UCSD-AML1 (cell line): ENCODE measurements around the gene HIVEP2.

Experiments
- DNase-seq: peaks from one replicate; lab custom pipeline; 2025; ENCODE audit not compliant: unreplicated experiment; lab: John Stamatoyannopoulos, UW

Gene HIVEP2

DNA sequence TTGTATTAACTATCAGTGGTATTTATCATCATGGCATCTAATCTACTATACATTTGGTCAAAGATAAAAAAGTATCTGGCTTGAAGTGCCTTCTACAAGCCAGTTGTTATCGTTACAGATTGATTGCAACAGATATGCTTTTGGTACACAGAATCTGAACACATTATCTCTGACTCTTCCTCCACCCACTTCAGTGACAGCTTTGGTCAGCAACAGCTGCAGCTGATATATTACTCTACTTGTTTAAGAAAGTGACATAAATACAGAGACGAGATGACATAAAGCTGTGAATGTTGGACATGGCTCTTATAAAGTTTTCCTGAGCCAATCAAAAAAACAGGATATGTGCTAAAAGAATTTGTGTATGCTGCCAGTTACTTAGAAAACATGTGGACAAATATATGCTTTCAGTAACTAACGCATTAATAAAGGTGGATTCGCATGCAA, 77.6 kb downstream of the HIVEP2 start:
- no peak for DNase-seq

DNA sequence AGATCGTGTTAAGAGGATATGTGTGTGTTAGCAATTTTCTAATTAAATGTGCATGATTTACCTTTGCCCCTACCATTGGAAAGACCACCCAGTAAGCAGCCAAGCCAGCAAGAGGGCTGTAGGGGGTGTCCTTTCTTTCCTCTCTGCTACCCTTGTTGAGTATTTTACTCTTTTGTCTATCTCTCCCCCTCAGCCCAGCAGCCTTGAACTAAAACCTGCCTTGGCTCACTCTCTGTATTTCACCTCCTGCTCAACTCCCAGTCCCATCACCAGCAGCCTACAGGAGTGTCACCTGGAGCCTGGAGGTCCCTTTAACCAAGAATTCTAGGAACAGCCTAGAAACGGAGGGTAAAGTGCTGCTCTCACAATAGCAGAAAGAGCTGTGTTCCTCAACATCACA, 81.0 kb downstream of the HIVEP2 start:
- no peak for DNase-seq

DNA sequence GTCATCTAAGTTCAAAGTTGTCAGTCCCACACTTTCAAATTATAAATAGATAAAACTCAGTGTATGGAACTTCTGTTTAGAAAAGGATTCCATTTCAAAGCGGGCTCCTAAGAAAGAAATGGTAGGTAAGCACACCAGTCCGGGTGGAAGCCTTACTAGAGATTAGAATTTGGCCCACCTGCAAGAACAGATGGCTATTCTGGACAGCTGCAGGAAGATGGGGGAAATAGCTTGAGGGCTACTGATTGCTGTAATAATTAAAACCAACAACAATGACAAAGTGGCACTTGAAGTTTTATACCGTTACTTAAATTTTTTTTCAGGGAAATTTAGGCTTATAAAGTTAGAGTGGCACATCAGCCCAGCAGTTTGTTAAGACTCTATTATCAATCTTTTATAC, 83.3 kb downstream of the HIVEP2 start:
- no peak for DNase-seq

DNA sequence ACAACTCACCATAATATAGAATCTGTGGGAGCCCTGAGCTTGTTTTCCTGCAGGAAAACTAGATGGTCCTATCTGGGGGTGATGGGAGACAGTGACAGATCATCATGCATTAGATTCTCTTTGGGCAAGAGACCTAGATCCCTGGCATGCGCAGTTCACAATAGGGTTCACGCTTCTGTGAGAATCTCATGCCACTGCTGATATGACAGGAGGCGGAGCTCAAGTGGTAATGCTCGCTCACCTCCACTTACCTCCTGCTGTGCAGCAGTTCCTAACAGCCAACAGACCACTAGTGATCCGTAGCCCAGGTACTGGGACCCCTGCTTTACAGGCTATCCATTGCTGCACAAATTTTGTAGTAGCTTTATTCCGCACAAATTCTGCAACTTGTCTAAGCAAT, 84.5 kb downstream of the HIVEP2 start:
- no peak for DNase-seq

DNA sequence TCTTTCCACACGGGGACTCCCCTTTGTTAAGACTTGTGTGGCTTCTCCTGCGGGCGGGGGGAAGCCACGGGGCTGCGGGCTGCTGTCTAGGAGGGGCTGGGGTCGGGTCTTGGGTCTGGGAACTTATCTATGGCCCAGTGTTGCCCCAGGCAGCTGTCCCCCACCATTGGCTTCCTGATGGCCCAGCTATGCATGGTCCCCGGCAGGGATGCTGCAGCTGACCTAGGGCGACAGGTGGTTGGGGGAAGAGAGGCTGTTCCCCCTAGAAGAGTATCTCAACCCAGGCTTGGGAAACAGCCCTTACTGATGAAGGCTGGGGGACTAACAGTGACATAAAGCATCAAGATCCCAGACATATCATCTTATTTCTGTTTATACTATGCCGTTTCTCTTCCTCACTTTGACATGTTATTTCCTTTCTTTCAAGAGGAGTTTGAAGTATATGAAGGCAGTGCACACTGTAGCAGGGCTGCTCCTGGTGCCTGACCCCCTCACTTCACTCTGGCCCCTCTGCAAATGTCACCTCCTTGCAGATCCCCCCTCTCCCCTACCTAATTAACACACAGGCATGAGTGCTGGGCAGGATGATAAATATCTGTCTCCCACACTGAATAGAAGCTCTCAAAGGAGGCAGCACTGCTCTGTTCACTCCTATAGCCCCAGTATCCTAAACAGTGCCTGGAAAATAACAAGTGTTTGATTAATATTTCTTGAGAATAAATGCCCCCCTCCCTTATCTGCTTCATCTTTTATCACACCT, 87.0 kb downstream of the HIVEP2 start:
- DNase-seq = no peak

DNA sequence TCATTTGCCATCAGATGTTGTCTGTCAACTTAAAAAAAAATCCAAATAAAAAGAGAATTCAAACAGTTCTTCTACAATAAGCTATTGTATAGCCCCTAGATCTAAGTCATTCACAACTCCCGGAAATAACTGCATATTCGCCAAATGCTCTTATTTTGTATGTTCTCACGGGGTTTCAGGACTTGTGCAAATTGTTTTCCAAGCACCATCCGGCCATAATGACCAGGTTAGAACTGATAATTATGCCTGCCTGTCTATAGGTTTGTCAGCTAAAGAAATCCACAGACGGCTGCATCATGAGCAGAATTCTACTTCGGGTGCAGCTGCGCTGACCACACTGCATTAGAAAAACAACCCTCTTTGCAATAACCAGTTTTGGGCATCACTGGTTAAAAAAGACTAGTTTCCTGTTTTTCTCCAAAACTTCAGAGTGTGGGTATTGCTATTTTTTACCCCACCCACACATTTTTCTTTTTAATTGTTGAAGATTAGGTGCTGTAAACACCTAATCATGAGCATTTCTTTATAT, 87.7 kb downstream of the HIVEP2 start:
- no peak for DNase-seq

DNA sequence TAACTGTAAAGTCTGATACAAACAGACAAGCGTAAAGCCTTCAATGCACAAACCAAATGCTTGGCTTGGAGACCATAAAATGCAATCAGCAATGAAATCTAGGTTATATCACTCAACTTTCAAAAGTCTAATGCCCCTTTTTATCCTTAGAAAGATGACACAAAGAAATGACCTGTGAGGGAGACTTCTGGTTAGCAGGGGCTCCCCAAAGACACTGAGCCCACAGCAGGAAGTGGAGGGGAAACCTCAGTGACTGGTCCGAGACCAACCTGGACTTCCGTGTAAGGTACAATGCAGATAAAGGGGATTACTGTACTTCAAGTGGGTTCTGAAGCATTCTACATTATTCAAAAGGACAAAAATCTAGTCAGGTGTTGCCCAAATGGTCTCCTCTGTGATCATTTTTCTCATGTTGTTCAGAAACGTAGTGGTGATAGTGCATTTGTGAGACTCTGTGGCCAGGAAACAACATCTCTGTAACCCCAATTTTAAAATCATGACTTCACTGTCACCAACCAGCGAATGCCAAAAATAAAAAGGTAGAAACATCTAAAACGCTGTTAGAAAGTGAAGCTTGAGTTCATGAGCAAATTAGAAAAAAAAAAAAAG, 88.2 kb downstream of the HIVEP2 start:
- no peak for DNase-seq

DNA sequence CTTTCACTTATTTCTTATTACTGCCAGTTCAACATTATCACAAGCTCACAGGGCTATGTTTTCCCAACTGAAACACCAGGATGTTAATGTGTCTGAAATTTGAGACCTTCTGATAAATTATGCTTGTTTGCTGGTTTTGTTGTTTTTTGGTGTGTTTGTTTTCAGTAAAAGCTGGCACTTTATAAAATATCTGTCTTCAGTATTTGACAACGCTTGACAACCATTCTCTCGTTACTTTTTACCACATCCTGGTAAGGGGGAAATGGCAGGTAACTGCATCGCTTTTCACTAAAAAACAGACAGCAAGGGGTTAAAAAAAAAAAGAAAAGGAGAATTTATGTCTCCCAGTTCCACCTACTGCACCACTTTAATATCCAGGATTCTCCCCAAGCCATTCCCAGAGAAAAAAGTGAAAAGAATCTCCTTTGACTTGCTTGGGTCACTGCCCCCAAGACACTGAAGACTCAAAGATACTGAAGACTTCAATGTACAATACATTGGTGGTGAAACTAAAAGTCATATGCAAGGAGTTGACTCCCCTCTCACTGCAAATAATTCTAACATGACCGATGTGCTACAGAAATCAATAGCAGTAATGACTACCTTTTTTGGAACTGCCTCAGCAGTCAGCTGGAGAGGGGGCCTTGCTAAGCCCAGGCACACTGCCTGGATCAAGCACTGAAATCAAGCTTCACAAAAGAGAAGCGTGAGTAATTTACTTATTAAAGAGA, 88.9 kb downstream of the HIVEP2 start:
- DNase-seq = no peak

DNA sequence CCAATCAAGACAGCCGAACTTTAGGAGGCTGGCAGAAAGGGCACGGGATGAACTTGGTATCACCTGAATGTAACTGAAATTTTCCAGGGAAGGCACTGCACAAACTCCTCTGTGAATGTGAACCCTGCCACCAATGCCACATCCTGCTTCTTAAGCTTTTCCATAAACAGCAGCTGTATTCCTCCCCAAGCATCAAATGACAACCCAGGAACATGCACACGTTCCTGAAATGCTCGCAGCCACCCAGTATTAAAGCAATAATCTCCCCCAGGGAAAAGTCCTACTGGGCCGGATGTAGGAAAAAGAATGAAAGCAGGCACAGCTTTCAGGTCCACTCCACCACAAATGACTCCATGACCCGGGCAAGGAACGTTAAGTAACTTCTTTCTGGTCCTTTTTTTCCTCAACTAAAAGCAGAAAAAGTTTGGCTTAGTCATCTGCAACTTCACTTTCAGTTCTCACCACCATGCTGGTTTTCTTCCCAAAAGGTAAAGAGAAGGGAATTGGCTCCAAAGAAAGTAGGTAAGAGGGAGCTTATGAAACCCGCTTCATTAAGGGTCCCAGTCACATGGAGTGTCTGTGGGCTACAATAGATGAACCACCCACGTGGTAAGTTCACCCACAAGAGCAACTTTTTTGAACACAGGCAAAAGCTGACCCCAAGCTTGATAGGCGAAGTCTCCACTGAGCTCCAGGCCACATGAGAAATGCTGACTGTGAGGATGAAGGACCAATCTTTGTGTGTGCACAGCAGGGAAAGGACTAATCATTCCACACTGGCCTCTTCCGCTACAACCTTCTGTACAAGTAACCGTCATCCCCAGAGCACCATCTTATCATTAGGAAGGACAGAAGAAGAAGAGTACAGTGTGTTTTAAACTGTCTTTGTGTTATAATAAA, 90.1 kb downstream of the HIVEP2 start:
- no peak for DNase-seq

DNA sequence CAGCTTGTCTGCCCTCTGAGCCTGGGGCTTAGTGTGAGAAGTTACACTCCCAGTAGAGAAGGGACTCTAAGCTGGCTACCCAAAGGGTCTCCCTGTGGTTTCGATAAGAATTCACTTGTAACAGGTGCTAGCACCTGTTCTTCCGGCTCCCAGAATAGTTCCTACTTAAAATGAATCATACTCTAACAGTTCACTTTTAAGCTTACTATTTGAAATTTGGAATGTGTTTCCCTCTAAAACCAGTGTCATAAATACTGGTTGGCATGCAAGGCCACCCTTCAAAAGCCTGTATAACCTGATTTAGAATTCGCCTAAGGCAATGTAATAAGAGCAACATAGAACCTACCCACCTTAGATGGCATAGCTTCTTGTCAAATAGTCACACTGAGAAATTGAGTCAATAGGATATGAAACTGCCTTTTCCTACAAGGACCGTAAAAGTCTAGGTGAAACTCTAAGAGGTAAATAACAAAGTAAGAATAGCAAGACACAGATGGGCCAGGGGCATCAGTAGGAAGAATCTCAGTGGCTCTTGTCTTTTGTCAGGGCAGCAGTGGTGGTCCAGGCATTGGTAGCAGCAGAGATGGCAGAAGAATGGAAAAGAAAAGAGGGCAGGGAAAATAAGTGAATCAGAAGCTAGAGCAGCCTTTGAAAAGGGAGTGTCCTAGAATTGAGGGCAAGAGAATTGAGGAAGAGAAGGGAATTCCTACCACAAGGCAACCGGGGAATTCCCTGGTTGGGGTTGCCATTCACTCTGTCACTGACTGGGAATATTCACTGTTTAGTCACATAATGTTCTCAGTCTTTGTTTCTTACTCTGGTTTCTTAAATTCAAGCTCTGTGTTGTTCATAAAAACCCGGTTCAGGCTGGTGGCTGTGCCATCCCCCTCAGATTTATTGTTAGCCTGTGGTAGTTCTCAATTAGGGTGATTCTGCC, 91.5 kb downstream of the HIVEP2 start:
- no peak for DNase-seq

DNA sequence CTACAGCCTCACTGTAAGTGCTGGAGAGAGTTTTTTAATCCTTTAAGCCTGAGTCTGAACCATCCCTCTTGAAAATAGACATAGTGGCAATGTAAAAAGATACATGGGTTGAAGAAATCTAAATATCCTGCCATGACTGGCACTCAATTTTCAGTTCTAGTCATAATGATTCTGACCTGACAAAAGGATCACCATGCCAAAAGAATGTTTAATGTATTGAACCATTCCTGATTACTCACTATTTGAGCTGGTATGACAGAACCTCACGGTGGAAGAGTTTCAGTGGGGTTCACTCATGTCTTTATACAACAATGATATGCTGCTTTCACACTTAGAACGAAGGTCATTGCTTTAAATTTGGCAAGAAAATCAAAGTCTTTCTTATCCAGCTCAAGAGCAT, 93.4 kb downstream of the HIVEP2 start:
- no peak for DNase-seq

DNA sequence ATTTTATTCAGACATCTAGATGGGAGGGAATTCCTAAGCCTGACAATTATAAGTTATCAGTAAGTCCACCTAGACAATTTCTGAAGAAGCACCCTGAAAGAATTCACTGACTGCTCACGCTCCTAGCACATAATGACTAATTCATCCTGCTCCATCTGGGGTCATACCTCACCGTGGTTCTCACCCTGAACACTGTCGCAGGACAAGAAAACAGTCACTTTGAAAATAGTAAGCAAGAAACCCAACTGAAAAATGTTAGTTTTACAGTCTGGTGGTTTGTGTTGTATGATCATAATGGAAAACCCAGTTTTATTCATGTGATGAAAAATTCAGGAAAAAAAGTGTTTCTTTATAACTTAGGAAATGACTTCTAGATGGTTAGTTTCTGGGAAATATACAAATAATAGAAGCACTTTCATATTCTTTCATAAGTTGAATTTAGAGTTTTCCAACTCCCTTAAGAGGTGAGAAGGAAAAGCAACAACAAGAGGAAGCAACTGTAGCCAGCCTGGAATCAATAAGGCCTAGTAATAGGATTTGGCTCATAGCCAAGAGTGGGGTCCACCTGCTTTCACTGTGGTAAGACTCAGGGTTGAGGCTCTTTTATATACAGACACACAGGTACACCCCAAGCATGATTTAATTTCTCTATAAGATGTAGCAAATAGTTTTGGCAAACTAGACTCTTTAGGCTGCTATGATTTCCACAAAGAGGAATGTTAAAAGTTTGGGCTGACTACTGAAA, 94.1 kb downstream of the HIVEP2 start:
- DNase-seq = no peak

DNA sequence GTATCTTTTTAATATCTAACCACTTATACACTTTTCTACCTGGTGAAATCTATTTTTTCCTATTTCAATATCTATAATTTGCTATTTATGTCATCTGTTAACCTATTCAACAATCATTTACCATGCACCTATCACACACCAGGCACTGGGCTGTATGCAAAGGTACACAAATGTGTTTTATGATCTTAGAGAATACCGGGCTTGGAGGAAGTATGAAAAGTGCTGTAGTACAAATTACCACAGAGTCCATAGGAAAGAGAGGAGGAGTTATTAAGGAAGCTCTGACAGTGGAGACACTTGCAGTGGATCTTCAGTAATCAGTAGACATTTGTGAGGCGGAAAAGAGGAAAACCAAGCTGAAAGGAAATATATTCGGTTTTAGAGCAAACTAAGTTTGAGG, 96.0 kb downstream of the HIVEP2 start:
- no peak for DNase-seq

DNA sequence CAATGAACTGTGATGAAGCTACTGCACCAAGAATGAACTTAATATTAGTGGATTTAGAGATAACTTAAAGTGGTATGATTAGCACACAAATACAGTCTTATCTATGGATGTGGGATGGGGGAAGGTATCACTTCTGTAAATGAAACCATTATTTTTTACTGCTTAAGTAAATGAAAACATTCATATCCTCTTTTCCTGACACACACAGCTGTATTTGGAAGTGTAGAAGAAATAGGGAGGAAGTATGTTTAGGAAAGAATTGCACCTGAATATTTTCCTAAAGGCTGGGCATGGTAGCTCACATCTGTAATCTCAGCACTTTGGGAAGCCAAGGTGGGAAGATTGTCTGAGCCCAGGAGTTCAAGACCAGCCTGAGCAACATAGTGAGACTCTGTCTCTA, 96.8 kb downstream of the HIVEP2 start:
- no peak for DNase-seq

DNA sequence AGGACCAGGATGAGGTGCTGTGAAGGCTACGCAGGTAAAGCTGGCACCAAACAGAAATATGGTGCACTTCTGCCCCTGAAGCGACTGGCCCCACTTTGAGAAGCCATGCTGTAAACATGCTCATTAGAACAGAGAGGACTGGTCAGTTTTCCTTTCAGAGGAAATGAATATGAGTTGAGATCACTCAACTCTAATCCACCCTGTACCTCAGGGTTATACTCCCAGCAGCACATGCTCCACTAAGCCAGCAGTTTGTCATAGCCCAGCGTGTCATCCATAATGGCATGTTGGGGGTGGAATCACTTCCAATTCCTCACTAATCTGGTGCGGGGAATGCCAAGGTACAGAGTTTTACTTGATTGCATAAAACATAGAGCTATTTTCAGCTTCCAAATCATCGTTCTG, 98.1 kb downstream of the HIVEP2 start:
- DNase-seq = no peak

DNA sequence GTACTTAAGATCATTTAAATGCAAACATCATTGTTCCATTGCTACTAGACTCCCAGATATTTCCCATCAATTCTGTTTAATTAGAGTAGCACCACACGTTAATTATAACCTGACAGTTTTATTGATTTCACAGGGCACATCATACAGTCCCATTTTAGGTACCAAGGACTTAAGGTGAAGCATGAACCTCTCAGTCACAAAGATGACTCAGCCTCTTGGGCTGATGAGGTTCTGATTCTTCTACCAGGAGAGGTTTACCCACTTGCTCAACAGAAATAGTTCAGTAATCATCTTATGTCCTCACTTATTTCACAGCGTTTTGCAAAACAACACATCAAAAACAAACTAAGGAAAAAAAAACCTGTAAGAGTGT, 98.5 kb downstream of the HIVEP2 start:
- DNase-seq = no peak

DNA sequence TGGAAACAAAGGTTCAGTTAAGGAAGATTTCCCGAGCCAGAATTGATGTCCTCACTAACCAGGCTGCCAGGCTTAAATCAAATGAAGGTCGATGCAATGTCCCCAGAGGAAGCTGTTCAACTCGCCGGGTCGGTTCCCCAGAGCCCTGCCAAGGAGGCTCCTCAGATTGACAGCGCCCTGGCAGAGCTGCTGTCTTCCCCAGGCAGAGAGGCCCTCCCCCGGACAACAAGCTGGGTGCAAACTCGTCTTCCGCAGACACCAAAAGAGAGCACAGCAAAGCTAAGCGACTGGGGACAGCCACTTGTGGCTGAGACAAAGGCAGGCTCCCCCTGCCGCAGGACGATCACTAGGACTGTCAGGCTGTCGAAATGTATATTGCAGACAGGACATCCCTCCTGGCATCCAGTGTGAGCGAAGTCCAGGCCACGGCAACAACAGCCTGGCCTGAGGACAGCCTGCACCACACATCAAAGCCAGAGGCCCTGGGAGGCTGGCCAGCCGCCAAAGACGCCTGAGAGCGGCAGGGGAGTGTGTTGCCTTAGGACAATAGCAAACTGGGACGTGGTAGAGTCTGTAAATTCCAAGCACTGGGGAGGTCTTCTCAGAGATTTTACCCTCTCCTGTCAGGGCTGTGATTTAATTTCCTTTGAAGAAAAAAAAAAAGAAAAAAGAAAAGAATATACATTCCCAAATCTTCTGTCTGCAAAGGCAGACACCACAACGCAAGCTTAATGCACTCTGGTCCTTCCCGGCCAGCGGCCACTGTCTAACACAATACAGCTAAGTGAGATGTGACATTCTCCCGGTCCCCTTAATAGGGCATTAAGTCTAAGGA, 99.1 kb downstream of the HIVEP2 start:
- DNase-seq = no peak

DNA sequence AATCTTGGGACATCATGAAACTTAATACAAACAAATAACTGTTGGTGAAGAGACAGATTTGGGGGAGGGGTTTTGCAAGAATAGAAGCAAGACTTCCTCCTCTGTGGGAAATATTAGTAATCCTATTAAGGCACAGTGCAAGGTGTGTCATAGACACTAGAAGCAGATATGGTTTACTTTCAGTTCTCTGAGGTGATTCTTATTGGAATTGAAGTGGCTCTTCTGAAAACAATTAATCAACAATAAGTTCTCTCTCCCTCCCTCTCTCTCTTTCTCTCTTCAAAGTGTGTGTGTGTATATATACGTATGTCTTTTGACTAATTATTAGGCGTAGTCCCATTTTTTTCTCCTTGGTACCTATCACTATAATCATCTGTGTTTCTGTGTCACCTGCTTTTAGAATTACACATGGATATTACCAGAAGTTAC, 99.8 kb downstream of the HIVEP2 start:
- DNase-seq = no peak
